HG02678 (cell line): ENCODE measurements around the gene SLC26A11.

Experiments
- ATAC-seq: cut with Tn5 transposase; IDR thresholded peaks from one replicate; pipeline ENCODE4 v1.9.1; 2021; ENCODE audit warnings: mild to moderate bottlenecking, moderate library complexity; ENCODE audit not compliant: unreplicated experiment

Gene SLC26A11

DNA sequence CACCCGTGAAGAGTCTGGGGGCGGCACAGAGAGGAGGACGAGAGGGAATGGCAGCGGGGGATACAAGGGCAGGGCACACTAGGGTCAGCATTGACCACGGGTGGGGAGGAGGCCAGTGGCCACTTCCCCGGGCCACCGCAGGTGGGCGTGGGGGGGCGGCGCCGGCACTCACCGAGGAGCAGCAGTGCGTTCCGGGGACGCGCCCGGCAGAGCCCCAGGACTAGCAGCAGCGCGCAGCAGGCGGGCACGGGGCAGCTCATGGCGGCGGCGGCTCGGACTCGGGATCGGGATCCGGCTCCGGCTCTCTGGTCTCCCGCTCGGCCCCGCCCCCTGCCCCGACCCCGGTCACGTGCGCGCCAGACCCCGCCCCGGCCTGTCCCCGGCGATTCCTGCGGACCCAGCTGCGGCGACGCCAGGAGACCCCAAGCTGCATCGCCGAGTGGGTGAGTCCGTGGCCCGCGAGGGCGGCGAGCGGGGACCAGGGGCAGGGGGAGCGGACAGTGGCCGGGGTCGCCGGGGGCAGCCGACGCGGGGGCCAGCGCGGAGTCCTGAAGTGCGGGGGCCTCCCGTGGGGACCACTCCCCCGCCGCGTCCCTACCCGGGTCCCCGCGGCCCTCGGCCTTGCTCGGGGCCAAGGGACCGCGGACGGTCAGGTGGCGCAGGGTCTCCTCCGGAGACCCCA lies at the start of gene SLC26A11, which contains the start of gene SGSH:
Gene SLC26A11, plus strand, starts transcription at position 374 of the 682 bp plus-strand sequence. CDS start 1,134 bp downstream, outside the sequence.
Gene SGSH, minus strand, starts transcription at position 280 of the 682 bp plus-strand sequence. Its CDS starts 20 bp downstream, at position 260.
- ATAC-seq: peak; percentile 36

DNA sequence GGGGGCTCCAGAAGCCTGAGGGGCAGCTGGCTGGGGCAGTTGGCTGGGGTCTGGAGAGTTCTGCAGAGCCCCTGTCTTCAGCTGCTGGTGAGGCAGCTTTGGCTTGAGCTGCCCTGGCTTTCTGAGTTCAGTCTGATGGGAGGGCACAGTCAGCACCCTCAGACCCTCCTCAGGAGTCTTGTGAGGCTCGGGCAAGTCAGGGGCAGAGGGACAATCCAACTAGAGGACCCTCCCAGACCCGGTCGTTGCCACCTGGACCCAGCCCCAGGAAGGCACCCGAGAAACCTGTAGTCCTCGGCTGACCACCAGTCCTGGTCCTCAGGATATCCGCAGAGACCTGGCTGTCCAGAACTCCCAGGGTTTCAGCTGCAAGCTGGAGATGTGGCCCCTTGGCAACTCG lies 48.5 kb upstream of the SLC26A11 start:
- no peak for ATAC-seq

DNA sequence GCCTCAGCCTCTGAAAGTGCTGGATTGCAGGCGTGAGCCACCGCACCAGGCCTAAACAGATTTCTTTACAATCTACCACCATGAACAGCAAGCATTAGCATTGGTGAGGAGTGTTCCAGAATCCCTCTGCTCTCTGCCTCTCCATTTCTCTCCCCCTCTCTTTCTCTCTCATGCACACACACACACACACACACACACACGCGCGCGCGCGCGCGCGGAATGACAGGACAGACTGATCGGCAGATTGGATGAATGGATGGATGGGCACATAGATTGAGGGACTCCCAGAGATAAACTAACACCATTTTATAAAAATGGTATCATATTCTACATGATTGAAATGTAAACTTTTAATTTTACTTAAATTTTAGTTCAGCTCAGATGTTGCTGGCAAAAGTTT lies 47.1 kb upstream of the SLC26A11 start:
- ATAC-seq: no peak

DNA sequence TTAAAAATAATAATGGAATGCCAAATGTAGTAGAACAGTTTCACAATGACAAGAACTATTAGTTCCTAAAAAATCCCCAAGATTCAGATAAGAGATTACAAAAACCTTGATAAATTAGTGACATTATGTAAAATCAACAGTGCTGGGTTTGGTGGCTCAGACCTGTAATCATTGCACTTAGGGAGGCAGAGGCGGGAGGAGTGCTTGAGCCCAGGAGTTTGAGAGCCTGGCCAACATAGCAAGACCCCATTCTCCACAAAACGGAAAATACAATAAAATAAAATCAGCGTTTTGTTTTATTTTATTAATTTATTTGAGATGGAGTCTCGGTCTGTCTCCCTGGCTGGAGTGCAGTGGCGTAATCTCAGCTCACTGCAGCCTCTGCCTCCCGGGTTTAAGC lies 46.3 kb upstream of the SLC26A11 start:
- ATAC-seq: no peak

DNA sequence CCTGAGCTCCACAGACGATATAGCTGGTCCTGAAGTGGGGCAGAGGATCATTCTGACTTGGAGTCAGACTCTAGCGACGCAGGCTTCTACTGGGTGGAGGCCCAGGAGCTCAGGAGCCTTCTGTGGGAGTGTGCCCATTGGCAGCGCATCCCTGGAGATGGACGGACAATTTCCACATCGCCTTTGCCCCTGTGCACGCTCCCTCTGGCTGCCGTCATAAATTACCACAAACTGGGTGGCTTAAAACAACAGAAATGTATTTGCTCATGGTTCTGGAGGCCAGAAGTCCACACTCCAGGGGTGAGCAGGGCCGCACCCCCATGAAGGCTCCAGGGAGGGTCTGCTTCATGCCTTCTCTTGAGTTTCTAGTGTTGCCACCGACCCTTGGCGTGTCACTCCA lies 43.5 kb upstream of the SLC26A11 start:
- ATAC-seq: no peak

DNA sequence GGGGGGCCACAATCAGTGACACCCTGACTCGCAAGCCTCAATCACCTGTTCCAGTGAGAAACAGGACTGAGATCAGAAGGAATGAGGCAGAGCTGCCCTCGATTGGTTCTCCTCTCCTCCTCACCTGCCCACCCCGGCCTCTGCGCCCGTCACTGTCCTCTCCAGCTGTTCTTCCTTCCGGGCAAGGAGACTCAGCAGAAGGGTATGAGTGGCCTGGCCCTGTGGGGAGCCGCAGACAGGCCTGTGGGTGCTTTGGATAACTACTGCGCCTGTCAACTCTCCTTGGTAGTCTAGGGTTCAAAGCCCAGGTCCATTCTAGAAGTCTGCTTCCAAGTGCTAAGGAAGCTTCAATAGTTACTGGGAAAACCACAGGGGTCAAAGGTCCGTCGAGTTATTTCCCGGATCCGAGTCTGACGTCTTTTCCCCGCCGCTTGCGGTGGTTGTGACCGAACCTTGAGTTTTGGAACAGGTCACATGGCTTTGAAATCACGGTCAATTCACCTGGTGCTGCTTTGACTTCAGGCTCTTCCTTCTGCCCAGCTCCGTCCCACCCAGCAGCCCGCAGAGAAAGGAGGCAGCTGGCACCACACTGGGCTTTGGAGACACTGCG lies 42.1 kb upstream of the SLC26A11 start:
- ATAC-seq: no peak

DNA sequence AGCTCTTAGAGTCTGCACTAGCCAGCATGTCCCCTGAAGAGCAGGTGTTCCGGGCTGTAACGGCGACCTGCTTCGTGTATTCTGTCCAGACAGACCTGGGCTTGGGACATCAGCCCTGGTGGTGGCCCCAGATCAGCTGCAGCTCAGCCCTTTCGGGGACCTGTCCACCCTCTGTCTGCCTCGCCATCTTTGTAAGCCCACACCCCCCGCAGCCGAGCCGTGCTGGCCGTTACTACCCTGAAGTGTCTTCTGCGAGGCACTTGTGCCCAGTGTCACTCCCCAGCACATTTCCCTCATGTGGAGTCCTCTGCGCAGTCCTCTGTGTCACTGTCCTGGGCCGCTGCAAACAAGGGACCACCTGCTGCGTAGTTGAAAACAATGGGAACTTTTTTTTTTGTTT lies 40.0 kb upstream of the SLC26A11 start:
- ATAC-seq: no peak

DNA sequence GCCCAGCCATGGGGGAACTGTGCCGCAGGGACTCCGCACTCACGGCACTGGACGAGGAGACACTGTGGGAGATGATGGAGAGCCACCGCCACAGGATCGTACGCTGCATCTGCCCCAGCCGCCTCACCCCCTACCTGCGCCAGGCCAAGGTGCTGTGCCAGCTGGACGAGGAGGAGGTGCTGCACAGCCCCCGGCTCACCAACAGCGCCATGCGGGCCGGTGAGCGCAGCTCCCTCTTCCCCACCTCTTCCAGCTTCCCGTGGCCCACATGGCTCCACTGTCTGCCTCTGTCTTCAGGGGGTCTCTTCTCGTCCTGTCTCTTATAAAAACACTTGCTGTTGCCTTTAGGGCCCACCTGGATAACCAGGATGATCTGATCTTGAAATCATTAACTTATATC lies 38.8 kb upstream of the SLC26A11 start:
- no peak for ATAC-seq

DNA sequence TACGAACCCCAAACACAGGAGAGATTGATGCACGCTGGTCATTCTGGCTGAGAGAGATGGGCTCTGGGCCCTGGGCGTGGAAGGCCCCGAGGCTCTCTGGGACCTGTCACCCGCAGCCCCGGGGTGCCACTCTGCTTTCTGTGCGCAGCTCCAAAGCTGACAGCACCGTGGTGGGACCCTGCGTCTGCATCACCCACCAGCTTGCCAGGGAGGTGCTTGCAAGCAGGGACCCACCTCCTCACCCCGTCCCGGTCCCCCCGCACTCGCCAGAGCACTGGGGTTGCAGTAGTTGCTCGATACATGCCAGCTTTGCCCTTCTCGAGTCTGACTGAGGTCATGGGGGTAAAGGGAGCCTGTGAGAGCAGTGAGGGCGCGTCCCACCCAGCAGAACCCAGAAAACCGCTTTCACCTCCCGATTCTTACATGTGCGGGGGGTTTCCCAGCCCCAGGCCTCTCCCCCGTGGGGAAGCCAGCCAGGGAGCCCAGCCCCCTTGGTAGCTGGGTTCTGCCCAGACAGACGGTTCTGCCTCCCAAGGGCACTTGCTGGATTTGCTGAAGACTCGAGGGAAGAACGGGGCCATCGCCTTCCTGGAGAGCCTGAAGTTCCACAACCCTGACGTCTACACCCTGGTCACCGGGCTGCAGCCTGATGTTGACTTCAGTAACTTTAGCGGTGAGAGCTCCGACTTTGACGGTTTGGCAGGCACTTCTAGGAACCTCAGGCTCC lies 37.9 kb upstream of the SLC26A11 start:
- no peak for ATAC-seq

DNA sequence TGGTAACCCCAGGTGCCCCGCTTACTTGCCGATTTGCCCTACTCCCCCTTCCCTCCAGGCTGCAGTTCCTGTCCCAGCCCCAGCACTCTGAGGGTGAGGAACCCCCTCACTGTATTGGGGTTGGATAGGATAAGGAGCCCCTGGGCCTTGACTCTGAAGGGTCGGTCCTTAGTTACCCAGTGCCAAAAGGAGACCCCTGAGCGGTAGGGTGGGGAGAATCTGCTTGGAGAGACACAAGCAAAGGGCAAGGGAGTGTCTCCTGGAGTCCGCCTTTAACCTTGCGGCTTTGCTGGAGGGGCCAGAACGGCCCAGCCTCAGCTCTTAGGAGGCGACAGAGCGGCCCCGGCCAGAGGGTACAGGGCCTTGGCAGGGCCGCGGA lies 37.4 kb upstream of the SLC26A11 start:
- no peak for ATAC-seq

DNA sequence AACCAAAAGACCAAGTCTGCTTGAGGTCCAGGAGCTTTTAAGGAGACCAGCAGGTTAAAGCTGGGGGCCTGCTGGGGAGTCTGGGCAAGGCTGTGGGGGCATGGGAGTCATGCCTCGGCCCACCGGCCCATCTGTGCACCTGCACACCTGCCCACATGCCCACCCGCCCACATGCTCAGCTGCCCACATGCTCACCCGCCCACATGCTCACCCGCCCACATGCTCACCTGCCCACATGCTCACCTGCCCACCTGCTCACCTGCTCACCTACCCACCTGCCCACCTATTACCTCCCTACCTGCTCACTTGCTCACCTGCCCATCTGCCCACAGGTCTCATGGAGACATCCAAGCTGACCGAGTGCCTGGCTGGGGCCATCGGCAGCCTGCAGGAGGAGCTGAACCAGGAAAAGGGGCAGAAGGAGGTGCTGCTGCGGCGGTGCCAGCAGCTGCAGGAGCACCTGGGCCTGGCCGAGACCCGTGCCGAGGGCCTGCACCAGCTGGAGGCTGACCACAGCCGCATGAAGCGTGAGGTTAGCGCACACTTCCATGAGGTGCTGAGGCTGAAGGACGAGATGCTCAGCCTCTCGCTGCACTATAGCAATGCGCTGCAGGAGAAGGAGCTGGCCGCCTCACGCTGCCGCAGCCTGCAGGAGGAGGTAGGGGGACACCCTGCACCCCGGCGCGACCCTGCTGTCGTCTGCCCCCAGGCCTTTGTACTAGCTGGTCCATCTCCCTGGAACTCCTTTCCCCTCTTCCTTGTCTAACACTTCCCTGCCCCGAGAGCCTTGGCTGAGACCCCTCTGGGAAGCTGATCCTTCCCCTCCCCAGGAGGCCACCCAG lies 36.4 kb upstream of the SLC26A11 start:
- no peak for ATAC-seq

DNA sequence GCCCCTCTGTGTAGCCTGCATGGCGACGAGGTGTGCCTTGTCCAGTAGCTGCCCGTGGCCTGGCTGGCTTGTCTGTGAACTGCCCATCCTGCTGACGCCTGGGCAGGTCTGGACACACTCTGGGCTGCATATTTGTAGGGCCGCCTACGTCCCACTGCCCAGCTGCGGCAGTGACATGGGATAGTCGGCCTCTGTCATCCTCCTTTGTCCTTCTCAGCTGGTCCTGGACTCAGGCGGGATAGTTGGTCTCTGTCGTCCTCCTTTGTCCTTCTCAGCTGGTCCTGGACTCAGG lies 35.9 kb upstream of the SLC26A11 start:
- ATAC-seq: no peak

DNA sequence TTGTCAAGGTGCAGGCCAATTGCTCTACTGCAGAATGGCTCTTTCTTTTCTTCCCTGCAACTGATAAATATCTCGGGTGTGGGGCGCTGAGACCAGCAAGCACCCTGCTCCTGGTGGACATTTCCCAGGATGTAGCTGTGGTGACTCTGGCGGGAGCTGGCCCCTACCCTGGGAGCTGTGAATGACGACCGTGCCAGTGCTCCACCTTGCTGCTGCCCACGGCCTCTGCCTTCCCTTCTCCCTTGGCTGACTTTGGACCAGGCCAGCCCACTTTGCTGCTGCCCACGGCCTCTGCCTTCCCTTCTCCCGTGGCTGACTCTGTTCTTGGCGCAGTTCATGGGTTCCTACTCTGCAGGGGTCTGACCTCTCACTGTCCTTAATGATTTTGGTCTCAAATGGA lies 34.3 kb upstream of the SLC26A11 start:
- no peak for ATAC-seq

DNA sequence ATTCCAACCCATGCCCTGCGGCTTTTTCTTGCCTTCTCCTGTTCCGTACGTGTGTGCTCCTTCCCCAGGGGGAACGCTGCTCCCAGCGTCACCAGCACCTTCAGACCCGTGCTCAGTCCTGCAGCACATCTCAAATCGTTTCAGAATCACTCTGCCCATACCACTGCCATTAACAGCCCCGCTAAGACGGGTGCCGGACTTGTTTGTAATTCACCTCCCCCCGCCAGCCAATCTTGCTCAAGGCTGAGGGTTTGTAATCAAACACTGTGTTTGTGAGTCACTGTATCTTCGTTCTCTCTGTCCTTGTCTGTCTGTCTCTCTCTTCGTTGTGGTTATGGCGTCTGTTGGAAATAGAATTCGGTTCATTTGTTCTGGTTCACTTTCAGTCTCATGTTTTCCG lies 33.1 kb upstream of the SLC26A11 start:
- ATAC-seq: no peak

DNA sequence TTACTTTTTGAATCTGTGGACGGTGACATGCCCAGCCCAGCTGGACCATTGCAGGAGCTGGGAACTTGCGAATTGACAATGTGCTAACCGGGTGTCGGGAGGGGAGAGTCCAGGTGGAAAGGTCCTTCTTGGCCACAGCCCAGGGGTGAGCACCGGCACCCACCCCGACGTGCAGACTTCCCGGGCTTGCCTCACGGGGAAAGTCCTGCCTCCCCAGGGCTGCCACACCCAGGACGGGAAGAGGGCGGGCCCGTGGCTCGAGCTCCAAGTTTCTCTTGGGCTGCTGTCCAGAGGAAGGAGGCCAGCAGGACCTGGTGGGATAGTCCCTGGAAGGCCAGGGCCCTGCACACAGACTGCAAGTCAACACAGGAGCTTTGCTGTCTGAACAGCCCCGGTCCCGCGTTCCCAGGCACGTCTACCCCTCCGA lies 32.7 kb upstream of the SLC26A11 start:
- no peak for ATAC-seq

DNA sequence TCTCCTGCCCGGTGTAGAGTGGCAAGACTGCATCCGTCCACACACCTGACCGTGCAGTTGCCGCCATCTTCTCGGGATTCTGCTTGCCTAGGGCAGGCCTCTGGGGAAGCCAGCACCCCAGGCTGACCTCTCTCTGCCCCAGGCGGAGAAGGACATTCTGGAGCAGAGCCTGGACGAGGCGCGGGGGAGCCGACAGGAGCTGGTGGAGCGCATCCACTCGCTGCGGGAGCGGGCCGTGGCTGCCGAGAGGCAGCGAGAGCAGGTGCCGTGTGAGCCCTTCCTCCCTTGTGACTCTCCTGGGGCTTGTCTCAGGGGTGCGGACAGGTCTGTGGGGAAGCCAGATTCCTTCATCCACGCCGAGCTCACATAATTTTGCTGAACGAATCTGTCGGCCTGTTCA lies 30.6 kb upstream of the SLC26A11 start:
- no peak for ATAC-seq

DNA sequence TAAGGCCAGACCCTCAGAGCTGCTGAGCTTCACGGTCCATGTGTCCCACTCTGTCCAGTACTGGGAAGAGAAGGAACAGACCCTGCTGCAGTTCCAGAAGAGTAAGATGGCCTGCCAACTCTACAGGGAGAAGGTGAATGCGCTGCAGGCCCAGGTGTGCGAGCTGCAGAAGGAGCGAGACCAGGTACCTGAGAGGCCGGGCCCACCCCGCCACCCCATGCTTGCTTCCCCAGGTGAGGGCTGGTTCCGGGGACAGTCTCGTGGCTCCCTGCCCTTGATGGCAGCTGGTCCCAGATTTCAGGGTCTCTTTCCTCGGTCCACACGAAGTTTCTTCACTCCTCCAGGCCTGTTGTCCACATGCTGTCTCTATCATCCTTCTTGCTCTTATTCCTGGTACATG lies 29.5 kb upstream of the SLC26A11 start:
- no peak for ATAC-seq

DNA sequence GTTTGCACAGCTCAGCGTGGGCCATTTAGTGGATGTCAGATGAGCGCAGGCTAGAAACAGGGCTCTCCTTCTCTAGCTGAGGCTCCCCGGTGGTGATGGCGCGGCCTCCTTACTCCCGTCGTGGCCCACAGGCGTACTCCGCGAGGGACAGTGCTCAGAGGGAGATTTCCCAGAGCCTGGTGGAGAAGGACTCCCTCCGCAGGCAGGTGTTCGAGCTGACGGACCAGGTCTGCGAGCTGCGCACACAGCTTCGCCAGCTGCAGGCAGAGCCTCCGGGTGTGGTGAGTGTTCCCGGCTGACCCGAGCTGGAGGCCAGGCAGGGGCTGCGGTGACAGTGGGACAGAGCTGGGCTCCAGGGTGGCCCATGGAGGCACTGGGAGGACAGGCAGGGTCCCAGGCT lies 29.0 kb upstream of the SLC26A11 start:
- no peak for ATAC-seq

DNA sequence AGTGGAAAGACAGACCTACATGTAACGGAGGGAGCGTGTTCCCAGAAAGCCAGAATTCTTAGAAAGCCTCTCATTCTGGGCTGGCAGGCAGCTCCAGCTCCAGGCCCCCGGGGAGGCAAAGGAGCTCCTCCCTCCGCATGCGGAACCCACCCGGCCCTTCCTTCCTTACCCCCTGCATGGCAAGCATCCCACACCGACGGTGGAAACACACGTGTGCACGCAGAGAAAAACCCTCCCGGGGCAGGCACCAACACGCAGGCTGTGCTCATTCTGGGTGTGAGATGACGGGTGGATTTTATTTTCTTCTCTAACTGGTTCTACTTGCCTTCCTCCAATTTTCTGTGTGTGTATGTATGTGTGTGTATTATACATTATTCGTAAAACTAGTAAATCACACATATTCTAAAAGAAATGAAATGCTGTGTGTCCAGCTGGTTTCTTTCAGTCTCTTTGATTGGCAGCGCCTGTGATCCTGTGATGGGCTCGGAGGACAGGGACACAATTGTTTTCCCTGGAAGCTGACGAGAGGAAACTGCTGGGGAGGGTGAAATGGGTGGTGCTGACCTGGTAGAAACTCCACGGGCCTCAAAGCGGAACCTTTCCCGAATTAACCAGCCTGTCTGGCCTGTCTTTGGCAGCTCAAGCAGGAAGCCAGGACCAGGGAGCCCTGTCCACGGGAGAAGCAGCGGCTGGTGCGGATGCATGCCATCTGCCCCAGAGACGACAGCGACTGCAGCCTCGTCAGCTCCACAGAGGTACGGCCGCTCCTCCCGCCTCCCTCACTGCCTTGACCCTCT lies 28.2 kb upstream of the SLC26A11 start:
- ATAC-seq: no peak

DNA sequence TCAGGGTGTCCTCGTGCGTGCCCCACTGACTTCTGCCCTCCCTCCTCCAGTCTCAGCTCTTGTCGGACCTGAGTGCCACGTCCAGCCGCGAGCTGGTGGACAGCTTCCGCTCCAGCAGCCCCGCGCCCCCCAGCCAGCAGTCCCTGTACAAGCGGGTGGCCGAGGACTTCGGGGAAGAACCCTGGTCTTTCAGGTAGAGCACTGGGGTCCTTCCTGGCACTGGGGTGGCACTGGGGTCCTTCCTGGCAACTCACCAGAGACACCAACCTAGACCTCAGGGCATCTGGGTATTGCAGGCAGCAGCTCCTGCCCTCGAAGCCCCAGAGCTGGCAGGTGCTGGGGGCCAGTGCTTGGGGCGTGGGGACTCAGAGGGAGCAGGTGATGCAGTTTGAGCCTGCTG lies 25.1 kb upstream of the SLC26A11 start:
- ATAC-seq: no peak
